Stimulated activated CD8-positive, alpha-beta memory T cell treated with anti-CD3 and anti-CD28 coated beads, Interleukin-15, amount 100 ng/mL, for 24 hours (primary cell): Measurements from ENCODE around the gene SLC2A1.

Source experiments
- DNase-seq: peaks from one replicate; pipeline ENCODE4 v3.0.0-alpha.2; 2020; ENCODE audit warnings: low read depth

The SLC2A1 gene

DNA sequence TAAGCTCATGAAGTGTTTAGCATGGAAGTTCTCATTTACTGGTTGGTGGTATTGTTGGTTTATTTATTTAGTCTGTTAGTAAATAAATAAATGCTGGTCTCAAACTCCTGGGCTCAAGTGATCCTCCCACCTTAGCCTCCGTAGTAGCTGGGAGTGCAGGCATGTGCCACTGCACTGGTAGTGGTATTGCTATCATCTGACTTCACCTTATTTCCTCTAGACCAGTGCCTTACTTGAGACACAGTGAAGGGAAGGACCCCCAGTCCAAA lies 1.4 kb upstream of the SLC2A1 start:
- no peak for DNase-seq

DNA sequence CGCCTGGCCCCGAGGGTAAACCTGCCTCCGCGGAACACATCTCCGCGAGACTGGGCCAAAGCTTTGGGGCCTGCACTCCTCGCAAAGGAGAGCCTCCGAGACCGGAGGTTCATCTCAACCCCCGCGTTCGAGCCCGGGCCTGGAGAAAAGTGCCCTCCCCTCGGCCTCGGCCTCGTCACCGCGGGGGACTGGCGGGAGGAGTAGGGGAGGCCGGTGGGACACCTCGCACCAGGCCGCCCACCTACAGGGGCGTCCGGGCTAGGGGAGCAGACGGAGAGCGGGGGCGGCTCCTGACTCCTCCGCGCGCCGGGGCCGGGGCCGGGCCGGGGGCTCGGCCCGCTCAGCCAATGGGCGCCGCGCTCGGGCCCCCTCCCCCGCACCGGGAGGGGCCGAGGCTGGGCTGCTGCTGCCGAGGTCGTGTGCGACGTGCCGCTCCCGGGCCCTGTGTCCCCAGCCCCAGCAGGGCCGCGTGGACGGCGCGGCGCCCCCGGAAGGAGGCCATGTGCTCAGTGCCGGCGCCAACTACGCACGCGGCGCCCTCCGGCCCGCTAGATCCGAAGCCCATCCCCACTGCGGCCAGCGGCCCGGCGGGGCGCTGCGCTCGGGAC lies 684 bp downstream of the SLC2A1 start:
- peak; percentile 47 for DNase-seq

GRCh38 chr1:42957229-42957879 lies 1.3 kb downstream of the SLC2A1 start:
- no peak for DNase-seq

- no peak for DNase-seq
These were observed 1.9 kb downstream of the SLC2A1 start for GRCh38 chr1:42956739-42957138.

DNA sequence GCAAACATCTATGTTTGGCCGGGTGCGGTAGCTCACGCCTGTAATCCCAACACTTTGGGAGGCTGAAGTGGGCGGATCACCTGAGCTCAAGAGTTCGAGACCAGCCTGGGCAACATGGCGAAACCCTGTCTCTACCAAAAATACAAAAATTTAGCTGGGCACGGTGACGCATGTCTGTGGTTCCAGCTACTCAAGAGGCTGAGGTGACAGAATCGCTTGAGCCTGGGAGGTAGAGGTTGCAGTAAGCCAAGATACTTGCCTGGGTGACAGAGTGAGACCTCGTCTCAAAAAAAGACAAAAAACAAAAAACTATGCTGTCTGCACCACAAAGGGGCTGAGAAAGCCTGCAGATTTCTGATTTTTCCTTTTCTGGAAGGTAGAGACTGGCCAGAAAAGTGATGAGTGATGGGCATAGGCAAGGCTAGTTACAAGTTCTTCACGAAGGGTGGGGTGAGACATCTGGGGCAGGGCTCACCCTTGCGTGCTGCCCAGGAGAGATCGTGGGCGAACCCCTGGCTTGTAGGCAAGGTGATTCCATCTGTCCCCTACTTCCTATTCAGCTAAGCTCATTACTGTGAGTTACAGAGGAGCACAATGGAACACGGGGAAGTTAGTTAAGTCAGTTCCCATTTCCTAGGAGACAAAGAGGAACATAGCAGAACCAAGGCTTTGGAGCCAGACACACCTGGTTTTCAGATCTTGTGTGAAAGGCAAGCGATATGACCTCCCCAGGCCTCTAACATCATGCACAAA lies 3.2 kb downstream of the SLC2A1 start:
- DNase-seq: no peak

GRCh38 chr1:42953182-42954180 lies 5.2 kb downstream of the SLC2A1 start:
- no peak for DNase-seq

DNA sequence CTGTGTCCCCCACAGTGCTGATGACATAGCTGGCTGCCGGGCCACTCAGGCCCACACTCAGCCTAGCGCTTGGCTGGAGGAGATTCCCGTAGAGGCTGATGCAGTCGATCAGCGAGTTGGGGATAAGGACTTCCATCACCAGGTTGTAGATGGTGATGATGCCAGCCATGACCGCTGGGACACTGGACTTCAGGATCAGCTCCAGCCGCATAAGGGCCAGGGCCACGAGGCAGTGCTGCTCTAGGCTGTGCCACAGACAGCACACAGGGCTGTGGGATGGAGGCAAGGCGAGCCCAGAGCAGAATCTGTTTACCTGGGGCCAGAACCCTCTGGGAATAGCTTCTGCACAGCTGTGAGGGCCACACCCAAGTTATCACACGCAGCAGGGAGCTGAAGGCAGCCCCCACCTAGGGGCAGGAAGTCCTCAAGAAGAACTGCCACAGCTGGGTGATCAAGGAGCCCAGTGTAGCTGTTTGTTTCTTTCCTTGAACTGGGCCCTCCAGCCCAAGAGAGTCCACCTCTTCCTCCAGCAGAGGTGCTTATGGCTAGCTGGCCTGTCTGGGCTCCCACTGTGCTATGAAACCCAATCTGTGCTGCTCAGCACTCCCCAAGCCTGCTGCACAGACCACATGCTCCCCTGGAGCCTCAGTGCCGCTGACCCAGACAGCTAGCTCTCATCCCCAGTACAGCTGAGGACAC lies 6.2 kb downstream of the SLC2A1 start:
- no peak for DNase-seq

- no peak for DNase-seq
These were observed 7.1 kb downstream of the SLC2A1 start for GRCh38 chr1:42951588-42951987.

GRCh38 chr1:42950116-42950481 lies 8.6 kb downstream of the SLC2A1 start:
- DNase-seq: no peak

DNA sequence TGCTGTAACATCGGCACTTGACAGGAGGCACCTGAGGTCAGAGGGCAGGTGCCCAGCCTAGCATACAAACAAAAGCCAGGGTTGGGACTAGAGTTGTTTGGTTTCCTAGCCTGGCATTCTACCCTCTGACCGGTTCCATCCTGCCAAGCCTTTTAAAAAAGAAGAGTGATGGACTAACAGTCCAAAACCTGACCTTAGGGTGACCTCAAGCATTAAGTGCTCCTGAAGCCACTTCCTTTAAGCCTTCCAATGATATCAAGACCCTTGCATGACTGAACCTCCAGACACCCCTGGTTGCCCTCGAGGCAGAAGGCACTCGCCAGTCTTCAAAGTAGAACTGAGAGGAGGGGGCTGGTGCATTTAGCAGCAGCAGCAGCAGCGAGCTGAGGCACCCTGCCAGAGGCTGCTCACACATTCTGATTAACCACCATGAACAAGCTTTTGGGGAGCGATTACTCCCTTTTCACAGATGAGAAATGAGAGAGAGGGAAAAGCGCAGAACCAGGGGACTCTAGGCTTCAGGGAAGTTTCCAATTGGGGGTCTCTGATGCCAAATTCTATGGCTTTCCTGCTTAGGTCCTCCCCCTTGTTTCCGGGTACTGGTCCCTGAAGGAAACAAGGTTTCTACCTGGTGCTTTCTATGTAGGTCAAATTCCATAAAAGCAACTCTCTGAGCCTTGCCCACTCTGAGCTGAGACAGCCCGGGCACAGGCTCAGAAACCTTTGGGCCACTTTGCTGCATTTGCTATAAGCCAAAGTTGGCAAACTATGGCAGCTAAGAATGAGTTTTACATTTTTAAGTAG lies 9.2 kb downstream of the SLC2A1 start:
- no peak for DNase-seq

- DNase-seq: no peak
These were observed 10.5 kb downstream of the SLC2A1 start for GRCh38 chr1:42947965-42948732.

- no peak for DNase-seq
These were observed 11.6 kb downstream of the SLC2A1 start for GRCh38 chr1:42947117-42947516.

- no peak for DNase-seq
These were observed 12.4 kb downstream of the SLC2A1 start for GRCh38 chr1:42946120-42946898.

DNA sequence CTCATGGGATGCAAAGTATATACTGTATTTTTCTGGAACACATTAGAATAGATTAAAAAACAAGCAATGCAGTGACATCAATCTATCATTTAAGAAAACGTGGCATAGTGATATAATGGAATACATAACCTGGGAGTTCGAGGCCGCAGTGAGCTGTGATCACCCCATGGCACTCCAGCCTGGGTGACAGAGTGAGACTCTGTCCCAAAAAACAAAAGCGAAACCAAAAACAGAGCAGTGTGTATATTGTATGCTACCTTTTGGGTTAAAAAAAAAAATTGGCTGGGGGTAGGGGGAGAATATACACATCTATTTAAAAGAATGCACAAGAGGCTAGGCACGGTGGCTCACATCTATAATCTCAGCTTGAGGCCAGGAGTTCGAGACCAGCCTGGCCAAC lies 13.5 kb downstream of the SLC2A1 start:
- DNase-seq: no peak

DNA sequence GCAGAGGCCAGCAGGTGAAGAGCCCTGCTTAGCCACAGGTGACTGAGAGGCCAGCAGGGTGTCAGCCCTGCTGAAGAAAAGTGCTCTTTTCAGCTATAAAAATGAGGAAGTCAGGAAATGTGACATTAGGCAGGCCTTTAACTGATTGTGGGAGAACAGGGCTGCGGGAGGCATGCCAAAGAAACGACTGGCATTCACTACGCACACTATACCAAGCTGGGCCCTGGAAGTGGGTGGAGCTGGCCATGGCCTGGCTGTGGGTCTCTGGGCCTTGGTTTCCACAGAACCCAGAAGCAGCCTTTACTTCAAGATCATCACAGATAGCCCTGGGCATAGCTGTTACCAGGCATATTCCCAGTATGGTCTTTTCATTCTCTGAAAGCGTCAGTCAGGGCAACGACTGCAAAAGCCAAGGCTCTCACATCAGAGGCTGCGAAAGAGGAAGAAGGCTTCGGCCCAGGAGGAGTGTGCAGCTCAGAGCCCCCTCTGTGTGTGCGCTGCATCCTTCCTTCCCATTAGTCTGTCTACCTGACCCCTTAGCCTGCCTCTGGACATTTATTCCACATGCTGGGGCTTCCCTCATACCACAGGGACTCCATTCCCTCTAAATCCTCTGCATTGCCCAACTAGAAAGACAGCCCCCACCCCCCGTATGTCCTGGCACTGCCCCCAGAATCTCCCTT lies 14.3 kb downstream of the SLC2A1 start:
- DNase-seq: no peak

DNA sequence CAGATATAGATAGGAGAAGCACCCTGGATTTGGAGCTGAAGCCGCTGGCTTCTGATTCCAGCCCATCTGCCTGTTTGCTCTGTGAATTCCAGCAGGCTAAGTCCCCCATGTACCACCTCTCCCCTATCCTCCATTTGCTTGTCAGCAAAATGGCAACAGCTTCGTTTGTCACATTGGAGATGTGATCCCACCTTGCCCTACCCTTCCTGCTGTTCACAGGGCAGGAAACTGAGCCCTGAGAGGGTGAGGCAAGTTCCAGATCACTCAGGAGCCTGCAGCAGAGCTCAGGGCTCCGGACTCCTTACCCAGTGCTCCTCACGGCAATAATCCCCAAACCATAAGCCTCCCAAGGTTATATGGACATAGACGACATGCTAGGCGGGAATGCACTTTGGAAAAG lies 14.9 kb downstream of the SLC2A1 start:
- DNase-seq: no peak

GRCh38 chr1:42943166-42943565 lies 15.5 kb downstream of the SLC2A1 start:
- DNase-seq: no peak

DNA sequence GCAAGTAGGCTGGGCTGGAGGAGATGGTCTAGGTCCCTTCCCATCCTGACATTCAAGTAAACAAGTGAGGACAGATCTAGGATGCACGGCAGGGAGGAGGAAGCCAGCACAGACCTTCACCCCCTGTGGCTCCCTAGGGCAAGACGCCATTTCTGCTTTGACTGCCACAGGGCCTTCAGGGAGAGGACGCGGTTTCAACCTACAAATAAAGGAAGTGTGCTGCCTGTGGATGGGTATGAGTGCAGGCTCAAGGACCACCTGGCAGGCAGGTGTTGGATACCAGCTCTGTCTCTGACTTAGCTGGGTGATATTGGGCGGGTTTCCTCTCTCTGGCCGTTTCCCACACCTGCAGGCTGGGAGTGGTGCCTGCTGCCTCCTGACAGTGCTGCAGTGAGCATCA lies 16.2 kb downstream of the SLC2A1 start:
- DNase-seq: no peak
